Fibroblast of skin of left quadriceps (primary cell): Measurements from ENCODE around the gene GHR.

Experiments
- DNase-seq, 2 experiments: peaks; one replicate each; pipeline ENCODE4 v3.0.0-alpha.2; 2013; ENCODE audit warnings: low read depth in 2 of 2

The GHR gene

DNA sequence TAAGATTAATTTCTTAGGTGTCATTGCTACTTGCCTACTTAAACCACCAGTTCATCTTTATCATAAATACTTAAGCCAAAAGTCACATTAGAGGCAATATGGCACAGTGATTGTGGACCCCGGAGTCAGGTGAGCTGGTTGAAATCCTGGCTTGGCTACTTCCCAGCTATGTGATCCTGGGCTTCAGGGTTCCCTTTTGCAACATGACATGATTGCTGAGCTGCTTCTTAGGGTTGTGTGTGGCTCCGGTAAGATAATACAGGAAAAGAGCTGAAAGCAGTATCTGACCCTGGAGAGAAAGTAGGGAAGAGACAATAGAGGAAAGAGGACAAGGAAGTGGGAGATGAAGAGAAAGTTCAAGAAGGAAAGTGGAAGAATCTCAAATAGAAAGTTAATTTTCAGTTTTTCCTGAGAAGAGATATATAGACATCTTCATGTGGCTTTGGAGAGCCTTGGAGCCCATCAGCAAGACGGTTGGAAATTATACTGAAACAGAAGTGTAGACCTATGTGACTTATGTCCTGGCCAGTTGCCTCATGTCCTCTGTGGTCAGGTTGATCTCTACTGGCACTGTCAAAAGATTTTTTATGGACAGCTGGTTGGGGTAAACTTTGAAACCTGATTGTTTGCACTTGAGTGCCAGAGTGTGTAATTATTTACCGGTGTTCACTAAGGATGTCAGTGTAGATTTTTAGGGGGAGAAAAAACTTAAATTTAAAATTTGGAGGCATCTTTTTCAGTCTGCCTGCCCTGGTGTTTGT is 93.2 kb downstream of the GHR start:
- no peak for DNase-seq

DNA sequence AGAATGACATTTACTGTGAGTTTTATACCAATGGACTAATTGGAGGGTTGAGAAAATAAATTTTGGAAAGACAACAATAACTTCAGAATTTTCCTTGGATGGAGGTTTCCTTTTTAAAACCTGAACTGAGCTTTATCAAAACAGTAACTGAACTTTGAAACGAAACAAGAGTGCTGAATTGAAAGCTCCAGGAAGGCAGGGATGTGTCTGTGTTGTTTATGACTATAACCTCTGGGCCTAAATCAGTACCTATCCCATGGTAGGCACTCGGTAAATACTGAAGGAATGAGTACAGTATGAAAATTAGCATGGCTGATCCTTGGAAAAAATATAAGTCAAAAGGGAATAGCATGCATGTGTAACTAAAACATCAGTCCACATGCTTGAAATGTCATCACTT is 93.9 kb downstream of the GHR start:
- DNase-seq = no peak

- no peak for DNase-seq
These were observed 95.5 kb downstream of the GHR start for GRCh38 chr5:42518595-42519221.

GRCh38 chr5:42520203-42520602 is 97.0 kb downstream of the GHR start:
- no peak for DNase-seq

- DNase-seq = no peak
These were observed 97.7 kb downstream of the GHR start for GRCh38 chr5:42520957-42521356.

- no peak for DNase-seq
These were observed 98.2 kb downstream of the GHR start for GRCh38 chr5:42521406-42521805.

GRCh38 chr5:42522783-42523182 is 99.5 kb downstream of the GHR start:
- no peak for DNase-seq

- DNase-seq = no peak
These were observed 102.9 kb downstream of the GHR start for GRCh38 chr5:42526179-42526578.

DNA sequence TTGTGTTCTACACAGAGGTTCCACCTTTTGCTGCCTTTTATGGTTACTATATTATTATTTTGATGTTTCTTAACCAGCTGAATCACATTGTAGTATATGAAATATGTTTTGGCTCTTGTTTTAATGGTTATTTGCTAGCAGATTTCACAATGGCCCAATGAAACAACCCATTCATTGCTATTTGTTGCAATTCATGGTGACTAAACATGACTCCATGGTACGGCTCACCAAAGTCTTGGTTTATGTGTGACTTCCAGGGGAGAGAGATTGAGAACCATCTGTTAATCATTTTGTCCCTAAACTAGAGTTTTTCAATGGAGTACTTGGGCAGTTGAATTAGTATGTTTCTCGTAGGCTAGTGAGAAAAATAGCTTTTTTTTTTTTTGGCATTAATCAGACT is 108.4 kb downstream of the GHR start:
- DNase-seq = no peak

GRCh38 chr5:42542106-42542505 is 118.9 kb downstream of the GHR start:
- no peak for DNase-seq

DNA sequence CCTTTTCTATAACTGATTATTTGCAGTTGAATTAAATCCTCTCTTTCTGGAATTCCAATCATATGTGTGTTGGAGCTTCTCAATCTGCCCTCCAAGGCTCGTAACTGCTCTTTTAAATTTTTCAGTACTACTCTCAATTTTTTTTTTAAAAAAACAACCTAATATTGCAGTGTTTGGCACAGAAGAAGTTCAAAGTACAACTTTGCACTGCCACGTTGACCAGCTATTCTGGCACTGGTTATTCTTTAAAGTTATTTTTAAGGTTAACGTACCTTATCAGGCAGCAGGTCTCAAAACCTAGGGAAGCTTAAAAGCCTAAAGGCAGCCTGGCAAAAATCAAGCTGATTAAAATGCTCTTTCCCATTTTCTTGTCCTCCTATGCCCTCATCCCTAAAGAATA is 120.5 kb downstream of the GHR start:
- DNase-seq = no peak

DNA sequence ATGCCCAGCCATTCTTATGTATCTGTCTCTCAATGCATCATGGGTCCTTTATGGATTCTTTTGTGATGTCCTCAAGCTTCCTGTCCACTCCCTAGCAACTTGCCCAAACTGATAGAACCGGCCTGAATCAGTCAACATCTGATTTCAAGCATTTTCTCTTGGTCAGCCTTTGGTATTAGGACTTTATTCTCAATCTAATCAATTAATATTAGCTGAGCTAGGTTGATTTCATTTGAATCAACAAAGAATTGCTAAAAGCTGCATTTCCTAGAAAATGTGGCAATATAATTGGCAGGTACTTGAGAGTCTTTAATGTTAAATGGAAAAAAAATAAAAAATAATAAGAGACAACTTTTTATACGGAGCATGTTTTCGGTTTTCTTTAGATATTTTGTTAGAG is 121.8 kb downstream of the GHR start:
- no peak for DNase-seq

DNA sequence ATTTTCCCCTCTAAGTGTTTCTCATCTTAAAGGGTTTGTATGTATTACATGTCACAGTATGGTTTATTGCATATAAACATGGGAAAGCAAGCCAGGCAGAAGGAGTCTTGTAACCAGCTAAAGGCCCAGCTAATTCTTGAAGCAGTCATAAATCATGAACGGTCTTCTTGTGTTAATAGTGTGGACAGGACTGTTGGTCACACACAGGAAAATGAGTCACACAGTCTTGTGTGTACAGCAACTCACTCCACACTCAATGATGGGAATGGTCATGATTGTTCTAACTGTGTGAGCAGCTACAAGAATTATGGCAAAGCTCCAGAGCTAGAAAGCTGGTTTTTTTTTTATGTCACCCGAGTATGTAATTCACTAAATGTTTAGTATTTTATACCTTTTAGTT is 123.9 kb downstream of the GHR start:
- peak; percentile 67 to 71 for DNase-seq

GRCh38 chr5:42547894-42548293 is 124.7 kb downstream of the GHR start:
- DNase-seq = no peak

- DNase-seq = no peak
These were observed 129.4 kb downstream of the GHR start for GRCh38 chr5:42552597-42552996.

- no peak for DNase-seq
These were observed 130.2 kb downstream of the GHR start for GRCh38 chr5:42553461-42553860.

DNA sequence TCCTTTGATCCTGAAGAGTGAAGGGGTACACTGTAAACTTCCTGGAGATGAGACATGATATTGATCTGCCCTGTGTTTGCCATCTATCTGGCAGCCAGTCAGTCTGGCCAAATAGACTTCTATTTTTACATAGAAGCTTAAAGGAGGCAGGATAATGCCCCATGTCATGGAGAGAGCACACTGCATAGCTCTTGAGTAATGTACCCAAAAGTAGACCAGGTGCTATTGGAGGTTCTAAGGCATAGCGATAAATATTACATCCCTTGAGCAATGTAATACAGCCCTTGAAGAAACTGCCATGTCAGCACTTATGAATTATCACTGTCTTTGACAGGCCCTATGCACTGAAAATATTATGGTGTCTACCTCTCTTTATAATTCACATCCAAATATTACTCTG is 131.8 kb downstream of the GHR start:
- no peak for DNase-seq

DNA sequence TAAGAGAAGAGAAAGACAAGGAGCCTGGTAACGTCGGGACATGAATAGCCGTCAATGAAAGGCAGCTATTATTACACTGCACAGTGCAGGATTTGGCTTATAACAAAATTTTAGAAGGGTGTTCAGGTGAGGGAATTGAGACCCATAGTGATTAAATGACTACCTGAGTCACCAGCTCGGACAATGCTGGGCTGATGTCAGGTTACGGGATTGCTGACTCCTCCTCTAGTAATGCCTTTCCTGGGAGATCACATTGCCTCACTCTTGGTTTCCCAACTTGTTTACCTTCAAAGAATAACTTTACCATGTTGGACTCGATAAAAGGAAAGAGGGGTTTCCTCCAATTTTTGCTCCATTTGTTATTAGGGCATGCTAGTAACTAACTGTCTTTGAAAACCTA is 132.6 kb downstream of the GHR start:
- DNase-seq = no peak

GRCh38 chr5:42557689-42558088 is 134.4 kb downstream of the GHR start:
- DNase-seq = no peak

DNA sequence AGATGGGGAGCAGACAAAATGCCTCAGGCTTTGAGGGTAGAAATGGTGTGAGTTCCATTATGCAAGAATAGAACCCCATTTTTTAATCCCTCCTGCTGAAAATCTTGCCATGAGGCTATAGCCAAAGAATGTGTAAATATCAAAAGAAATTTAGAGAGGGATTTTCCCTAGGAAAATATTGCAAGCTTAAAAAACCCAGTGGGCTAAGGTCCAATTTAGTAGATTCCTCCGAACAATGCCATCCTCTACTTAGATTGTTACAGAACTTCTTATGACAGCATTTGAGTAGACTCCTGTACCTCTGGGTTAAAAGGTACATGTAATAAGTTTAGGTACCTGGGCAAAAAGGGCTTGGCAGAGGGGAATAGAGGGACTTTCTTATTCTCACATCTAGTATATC is 138.4 kb downstream of the GHR start:
- DNase-seq = no peak

GRCh38 chr5:42564689-42565356 is 141.6 kb downstream of the GHR start:
- DNase-seq = no peak

GRCh38 chr5:42566652-42567295 is 143.5 kb downstream of the GHR start:
- peak in 1 of 2 experiments; percentile 10 for DNase-seq

DNA sequence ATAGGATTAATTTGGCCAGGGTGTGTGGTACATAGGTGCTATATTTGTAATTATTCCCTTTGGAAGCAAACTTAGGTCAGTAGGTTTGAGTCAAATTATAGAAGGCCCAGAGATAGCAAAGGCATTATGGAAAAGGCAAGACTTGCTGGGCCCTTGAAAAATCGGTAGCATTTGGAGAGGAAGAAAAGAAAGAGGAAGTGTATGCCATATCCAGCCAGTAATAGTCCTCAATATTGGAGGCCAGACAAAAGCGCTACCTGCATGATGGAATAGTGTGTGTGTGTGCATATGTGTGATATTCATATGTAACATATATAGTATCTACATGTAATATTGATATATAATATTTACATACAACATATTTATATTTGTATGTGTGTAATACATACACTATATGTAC is 146.1 kb downstream of the GHR start:
- no peak for DNase-seq
